ENCODE measurements around the gene TFF3.

DNA sequence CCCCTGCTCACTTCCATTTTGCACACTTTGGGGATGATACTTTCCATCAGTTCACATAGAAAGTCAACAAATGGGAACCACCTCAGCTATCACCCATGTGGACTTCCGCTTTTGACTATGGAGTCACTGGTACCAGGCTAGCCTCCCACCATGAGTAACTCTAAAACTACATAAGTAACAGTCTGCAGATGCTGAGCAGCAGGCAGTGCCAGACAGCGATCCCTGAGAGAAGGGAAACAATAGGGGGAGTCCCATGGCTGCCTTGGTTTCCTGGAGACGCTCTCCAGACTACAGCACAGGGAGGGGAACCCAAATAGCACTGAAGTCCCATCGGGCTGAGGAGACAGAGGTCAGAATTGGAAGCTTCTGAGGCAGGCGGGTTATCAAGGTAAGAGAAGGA, 38.4 kb upstream of the TFF3 start:
- TF ChIP-seq, protein P1, sequence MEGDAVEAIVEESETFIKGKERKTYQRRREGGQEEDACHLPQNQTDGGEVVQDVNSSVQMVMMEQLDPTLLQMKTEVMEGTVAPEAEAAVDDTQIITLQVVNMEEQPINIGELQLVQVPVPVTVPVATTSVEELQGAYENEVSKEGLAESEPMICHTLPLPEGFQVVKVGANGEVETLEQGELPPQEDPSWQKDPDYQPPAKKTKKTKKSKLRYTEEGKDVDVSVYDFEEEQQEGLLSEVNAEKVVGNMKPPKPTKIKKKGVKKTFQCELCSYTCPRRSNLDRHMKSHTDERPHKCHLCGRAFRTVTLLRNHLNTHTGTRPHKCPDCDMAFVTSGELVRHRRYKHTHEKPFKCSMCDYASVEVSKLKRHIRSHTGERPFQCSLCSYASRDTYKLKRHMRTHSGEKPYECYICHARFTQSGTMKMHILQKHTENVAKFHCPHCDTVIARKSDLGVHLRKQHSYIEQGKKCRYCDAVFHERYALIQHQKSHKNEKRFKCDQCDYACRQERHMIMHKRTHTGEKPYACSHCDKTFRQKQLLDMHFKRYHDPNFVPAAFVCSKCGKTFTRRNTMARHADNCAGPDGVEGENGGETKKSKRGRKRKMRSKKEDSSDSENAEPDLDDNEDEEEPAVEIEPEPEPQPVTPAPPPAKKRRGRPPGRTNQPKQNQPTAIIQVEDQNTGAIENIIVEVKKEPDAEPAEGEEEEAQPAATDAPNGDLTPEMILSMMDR (IDR thresholded peaks at IDR 0.05): no peak
- no peak for TF ChIP-seq POLR2A (IDR thresholded peaks at IDR 0.05)

Data from Peyer's patch (tissue), 4 donors.